ENCODE results near the gene LAMB1.
"Not testable (repeated sequence)": the region's sequence is repeated elsewhere in the genome, so short reads cannot be mapped to it uniquely, and the experiment has no call there.

The LAMB1 gene

DNA sequence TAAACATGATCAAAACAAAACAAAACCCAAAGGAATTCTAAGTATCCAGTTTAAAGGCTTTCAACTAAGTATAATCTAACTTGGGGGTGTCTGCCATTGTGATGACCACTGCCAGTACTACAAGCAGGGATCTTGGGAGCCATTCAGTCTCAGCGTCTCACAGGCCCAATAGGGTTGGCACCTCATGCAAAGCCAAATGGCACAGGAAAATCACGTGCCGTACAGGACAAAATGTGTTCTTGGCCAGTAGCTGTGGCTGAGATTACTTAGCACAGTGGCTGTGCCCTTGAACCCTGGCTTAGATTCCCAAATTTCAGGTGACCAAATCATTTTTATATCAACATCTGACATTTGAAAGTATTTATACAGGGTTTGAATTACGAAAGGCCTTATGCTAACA is 62.0 kb downstream of the LAMB1 start:
- no peak for DNase-seq

DNA sequence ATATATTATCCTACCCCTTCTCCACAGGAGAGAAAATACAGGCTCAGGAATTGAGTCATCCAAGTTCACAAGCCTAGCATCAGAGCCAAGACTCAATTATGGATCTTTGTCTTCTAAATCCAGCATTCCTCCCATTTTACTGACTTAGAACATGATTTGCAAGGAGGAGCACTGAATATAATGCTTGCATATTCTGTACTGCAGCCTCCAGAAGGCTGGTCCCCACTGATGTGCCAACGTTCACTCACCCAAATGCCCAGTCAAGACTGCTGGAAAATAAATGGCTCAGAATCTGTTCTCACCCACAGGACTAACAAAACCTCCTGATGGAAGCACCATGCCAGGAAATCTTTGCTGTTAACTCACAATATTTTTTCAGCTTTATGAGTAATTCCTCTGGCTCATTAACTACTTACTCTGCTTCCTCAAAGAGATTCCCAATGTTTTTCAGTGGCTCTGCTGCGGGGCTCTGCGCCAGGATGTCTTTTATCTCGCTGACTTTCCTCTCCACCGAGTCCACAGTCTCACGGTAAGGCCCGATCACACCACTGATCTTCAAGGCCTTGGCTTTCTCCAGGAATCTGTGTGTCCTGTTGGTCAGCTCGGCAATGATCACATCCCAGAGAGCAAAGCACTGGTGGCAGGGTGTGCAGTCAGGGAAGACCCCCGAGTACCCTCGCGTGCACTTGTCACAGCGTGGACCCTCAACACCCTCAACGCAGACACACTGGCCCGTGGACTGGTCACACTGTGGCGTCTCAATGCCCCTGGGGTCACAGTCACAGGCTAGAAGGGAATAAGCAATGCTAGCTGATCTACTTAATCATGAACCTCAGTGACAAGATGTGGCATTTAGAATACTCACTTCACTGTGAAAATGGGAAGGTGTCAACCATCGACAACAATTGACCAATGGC is 63.1 kb downstream of the LAMB1 start:
- DNase-seq: no peak

- DNase-seq: no peak
Measured at GRCh38 chr7:107938456-107939250, 64.3 kb downstream of the LAMB1 start.

- DNase-seq: no peak
Measured at GRCh38 chr7:107937531-107937930, 65.4 kb downstream of the LAMB1 start.

- no peak for DNase-seq
Measured at GRCh38 chr7:107936312-107936711, 66.6 kb downstream of the LAMB1 start.

GRCh38 chr7:107934991-107935770 is 67.8 kb downstream of the LAMB1 start:
- DNase-seq: no peak

GRCh38 chr7:107933386-107934013 is 69.5 kb downstream of the LAMB1 start:
- no peak for DNase-seq

GRCh38 chr7:107932805-107933204 is 70.2 kb downstream of the LAMB1 start:
- DNase-seq: no peak

DNA sequence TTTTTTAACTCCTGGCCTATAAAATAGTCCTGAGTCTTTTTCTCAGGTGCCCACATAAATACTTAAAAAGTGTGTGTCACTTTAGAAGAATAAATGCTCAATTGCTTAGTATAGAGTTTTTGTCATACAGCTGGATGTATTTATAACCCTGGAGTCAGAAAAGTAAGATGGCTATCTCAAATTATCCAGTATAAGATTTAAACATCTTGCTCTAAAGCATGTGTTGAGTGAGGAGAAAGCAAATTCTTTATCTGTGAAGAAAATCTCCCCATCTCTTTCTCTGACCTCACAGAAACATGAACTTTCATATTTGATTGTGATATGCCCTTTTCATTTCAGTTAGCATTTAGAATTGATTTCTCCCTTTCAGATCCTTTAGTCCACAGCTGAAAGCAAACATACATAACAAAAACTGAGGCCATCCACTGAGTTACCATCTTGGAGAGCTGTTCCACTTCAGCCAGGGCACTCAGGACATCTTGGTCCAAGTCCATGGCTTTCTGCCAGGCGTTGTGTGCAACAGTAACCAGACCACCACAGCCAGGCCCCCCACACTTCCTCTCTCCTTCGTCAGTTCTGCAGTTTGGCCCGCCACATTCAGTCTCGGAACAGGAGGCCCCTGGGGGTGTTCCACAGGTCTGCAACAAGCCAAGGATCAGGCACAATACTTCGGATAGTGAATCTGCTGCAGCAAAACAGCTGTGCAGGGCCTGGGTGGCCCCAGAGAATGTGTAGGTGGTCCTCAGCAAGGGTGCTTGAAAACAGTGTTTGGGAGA is 71.0 kb downstream of the LAMB1 start:
- no peak for DNase-seq

- no peak for DNase-seq
Measured at GRCh38 chr7:107926481-107926880, 76.5 kb downstream of the LAMB1 start.

DNA sequence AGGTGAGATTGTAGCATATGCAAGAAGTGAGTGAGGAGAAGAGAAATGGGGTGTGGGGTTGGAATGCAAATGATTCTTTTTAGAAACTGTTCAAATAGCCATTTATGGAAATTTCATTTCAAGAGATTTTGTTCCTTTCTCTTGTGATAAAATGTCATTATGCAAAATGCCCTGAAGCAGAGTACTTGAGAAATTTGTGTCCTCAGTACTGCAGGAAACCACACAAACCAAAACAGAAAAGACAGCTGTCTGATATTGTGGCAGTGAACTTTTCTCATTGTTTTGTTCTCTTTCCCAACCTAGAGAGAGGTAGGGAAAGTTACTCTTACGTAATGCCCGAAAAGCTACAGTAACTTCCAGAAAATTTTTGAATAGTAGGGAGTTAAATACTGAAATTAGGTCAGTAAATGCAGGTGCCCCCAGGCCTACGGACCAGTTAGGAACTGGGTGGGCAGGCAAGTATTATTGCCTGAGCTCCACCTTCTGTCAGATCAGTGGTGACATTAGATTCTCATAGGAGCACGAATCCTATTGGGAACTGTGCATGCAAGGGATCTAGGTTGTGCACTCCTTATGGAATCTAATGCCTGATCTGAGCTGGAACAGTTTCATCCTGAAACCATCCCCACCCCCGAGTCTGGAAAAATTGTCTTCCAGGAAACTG is 78.0 kb downstream of the LAMB1 start:
- DNase-seq: no peak

- no peak for DNase-seq
Measured at GRCh38 chr7:107922886-107923285, 80.1 kb downstream of the LAMB1 start.

DNA sequence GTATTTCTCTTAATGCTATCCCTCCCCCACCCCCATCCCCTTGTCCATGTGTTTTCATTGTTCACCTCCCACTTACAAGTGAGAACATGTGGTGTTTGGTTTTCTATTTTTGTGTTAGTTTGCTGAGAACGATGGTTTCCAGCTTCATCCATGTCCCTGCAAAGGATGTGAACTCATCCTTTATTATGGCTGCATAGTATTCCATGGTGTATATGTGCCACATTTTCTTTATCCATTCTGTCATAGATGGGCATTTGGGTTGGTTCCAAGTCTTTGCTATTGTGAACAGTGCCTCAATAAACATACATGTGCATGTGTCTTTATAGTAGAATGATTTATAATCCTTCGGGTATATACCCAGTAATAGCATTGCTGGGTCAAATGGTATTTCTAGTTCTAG is 81.1 kb downstream of the LAMB1 start:
- DNase-seq: not testable (repeated sequence)

GRCh38 chr7:107920048-107920772 is 82.8 kb downstream of the LAMB1 start:
- DNase-seq: no peak

DNA sequence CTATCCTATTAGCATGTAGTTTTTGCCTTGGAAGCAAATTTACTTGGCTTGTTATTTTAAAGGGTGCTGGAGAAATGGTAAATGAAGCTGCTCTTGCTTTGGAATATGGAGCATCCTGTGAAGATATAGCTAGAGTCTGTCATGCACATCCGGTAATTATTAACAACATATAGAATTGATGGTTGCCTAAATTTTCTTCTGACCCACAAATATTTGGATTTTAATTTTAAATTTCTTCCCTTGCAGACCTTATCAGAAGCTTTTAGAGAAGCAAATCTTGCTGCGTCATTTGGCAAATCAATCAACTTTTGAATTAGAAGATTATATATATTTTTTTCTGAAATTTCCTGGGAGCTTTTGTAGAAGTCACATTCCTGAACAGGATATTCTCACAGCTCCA is 84.0 kb downstream of the LAMB1 start:
- DNase-seq: no peak

DNA sequence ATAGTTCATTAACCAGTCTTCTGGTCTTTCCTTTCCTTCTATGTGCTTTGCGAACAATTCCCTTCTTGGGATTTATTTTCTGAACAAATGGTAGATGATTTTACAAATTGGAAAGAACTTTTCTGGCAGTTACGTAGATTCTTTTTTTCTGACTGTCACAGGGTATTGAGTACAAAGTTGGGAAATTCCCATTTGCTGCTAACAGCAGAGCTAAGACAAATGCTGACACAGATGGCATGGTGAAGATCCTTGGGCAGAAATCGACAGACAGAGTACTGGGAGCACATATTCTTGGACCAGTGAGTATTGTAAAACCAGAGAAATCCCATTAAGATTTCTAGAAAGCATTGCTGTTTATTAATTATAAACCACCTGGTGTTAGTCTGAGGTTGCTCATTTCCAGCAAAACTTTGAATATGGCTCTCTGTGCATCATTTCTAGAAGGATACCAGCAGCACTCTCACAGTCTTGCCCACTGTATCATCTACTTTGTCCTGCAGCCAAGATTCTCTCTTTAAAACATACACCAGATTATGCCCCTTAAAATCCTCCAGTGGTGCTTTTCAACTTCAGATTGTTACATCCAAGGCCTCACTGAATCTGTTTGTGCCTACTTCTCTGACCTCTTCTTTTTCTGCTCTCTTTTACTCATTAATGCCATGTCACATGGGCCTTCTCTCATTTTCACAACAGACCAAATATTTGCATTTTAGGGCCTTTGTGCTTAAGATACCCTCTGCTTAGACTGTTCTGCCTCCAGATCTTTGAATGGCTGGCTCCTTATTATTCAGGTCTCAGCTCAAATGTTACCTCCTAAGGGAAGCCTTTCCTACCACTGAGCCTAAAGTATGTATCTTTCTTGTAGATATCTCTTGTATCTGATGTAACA is 85.0 kb downstream of the LAMB1 start:
- no peak for DNase-seq

DNA sequence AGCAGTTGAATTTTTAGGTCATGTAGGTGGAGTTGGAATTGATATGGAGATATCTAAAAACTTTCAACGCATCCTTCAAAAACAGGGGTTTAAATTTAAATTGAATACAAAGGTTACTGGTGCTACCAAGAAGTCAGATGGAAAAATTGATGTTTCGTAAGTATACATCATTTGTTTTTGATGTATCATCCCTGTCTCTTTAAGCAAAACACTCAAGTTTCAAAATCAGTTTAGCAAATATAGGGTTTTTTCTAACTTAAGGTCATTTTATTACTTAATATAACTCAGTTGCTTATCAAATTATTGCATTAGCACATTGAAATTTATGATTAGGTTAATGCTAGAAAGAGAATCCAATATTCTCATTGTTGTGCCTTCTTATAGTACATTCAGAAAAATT is 87.4 kb downstream of the LAMB1 start:
- no peak for DNase-seq

DNA sequence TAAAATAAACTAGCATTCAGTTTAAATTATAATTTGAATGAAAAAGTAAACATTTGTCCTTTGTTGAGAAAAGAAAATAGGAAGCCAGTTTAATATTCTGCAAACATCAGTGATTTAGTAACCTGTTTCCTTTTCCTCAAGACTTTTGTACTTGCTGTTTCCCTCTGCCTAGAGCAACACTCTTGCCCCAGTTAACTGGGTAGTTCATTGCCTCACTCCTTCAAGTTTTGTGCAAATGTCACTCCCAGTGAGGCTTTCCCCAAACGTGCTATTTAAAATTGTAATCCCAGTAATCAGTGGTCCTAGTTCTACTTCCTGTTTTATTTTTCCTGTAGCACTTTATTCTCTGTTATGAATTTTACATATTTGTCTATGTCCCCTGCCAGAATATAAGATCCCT is 88.1 kb downstream of the LAMB1 start:
- DNase-seq: no peak

DNA sequence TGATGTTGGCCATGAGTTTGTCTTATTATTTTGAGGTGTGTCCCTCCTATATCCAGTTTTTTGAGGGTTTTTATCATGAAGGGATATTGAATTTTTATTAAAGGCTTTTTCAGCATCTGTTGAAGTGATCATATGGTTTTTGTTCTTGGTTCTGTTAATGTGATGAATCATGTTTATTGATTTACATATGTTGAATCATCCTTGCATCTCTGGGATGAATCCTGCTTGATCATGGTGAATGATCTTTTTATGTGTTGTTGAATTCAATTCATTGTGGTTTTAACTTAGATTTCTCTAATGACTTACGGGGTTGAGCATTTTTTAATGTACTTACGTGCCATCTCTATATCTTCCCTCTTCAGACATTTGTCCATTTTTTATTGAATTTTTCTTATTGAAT is 89.1 kb downstream of the LAMB1 start:
- DNase-seq: no peak

DNA sequence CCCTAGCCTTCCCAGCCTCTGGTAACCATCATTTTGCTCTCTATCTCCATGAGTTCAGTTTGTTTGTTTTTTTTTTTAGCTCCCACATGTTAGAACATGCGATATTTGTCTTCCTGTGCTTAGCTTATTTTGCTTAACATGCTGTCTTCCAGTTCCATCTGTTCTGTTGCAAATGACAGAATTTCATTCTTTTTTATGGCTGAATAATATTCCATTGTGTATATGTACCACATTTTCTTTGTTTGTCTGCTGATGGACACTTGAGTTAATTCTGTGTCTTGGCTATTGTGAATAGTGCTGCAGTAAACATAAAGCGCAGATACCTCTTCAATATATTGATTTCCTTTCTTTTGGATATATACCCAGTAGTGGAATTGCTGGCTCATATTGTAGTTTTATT is 91.0 kb downstream of the LAMB1 start:
- no peak for DNase-seq
